Loucy (cell line): ENCODE data around the gene RABGAP1.

Experiments used
- EZH2phosphoT487 ChIP-seq: fragments of 200-600 bp; IDR thresholded peaks from 2 replicates; pipeline ENCODE4 v1.6.1; 2018; ENCODE audit warnings: antibody characterized with exemption, mild to moderate bottlenecking, moderate library complexity, borderline replicate concordance
- TF ChIP-seq, protein P1 (sequence below): fragments of 200-600 bp; sonication (generic); conservative IDR thresholded peaks from 2 replicates; pipeline ENCODE4 v1.5.1; 2014; ENCODE audit warnings: mild to moderate bottlenecking, antibody characterized with exemption, low read length

DNA sequence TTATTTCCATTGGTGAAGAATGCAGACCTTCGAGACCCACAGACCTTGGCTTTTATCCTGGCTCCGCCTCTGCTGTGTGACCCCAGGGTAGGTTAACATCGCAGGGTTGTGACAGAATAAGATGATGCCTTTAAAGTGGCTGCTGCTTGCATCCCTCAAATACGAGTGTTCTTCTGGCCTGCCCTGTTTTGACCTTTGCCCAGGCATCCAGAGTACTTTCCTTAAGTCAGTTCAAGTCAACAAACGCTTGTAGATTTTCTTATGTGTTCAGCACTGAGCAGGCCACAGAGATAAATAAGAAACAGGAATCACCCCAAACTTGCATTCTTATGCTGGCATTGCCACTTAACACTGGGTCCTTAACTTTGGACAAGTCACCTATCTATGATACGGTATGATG is 142.9 kb downstream of the RABGAP1 start:
- TF ChIP-seq, protein P1, sequence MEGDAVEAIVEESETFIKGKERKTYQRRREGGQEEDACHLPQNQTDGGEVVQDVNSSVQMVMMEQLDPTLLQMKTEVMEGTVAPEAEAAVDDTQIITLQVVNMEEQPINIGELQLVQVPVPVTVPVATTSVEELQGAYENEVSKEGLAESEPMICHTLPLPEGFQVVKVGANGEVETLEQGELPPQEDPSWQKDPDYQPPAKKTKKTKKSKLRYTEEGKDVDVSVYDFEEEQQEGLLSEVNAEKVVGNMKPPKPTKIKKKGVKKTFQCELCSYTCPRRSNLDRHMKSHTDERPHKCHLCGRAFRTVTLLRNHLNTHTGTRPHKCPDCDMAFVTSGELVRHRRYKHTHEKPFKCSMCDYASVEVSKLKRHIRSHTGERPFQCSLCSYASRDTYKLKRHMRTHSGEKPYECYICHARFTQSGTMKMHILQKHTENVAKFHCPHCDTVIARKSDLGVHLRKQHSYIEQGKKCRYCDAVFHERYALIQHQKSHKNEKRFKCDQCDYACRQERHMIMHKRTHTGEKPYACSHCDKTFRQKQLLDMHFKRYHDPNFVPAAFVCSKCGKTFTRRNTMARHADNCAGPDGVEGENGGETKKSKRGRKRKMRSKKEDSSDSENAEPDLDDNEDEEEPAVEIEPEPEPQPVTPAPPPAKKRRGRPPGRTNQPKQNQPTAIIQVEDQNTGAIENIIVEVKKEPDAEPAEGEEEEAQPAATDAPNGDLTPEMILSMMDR, result no peak
- TF ChIP-seq EZH2phosphoT487, result no peak
